Measurements from ENCODE around the gene CNIH3.
A peak's percentile ranks its signal among the peaks of the same experiment; 100 is the strongest.
"Not testable (repeated sequence)": the region's sequence is repeated elsewhere in the genome, so short reads cannot be mapped to it uniquely, and the experiment has no call there.

Gene CNIH3

GRCh38 chr1:224644553-224645154 is 28.5 kb downstream of the CNIH3 start:
- DNase-seq = peak; percentile 69

GRCh38 chr1:224647449-224647848 is 31.3 kb downstream of the CNIH3 start:
- no peak for DNase-seq

- no peak for DNase-seq
Observed at GRCh38 chr1:224650290-224650689, 34.2 kb downstream of the CNIH3 start.

- no peak for DNase-seq
Observed at GRCh38 chr1:224651188-224651587, 35.1 kb downstream of the CNIH3 start.

GRCh38 chr1:224656392-224656791 is 40.3 kb downstream of the CNIH3 start:
- no peak for DNase-seq

GRCh38 chr1:224660074-224660473 is 44.0 kb downstream of the CNIH3 start:
- DNase-seq = no peak

GRCh38 chr1:224662870-224663269 is 46.8 kb downstream of the CNIH3 start:
- no peak for DNase-seq

- DNase-seq = no peak
Observed at GRCh38 chr1:224665016-224665415, 48.9 kb downstream of the CNIH3 start.

- no peak for DNase-seq
Observed at GRCh38 chr1:224666078-224666477, 50.0 kb downstream of the CNIH3 start.

GRCh38 chr1:224666913-224667312 is 50.8 kb downstream of the CNIH3 start:
- no peak for DNase-seq

GRCh38 chr1:224668984-224669383 is 52.9 kb downstream of the CNIH3 start:
- DNase-seq = peak; percentile 53

GRCh38 chr1:224669403-224669802 is 53.3 kb downstream of the CNIH3 start:
- DNase-seq = no peak

- DNase-seq = no peak
Observed at GRCh38 chr1:224670506-224670905, 54.4 kb downstream of the CNIH3 start.

GRCh38 chr1:224671076-224671475 is 55.0 kb downstream of the CNIH3 start:
- DNase-seq = no peak

- DNase-seq = no peak
Observed at GRCh38 chr1:224673141-224673540, 57.0 kb downstream of the CNIH3 start.

- DNase-seq = no peak
Observed at GRCh38 chr1:224675590-224675989, 59.5 kb downstream of the CNIH3 start.

- no peak for DNase-seq
Observed at GRCh38 chr1:224676551-224676950, 60.4 kb downstream of the CNIH3 start.

- no peak for DNase-seq
Observed at GRCh38 chr1:224678168-224678567, 62.1 kb downstream of the CNIH3 start.

GRCh38 chr1:224679606-224680005 is 63.5 kb downstream of the CNIH3 start:
- no peak for DNase-seq

- no peak for DNase-seq
Observed at GRCh38 chr1:224681816-224682215, 65.7 kb downstream of the CNIH3 start.

GRCh38 chr1:224683936-224684335 is 67.8 kb downstream of the CNIH3 start:
- DNase-seq = no peak

- DNase-seq = no peak
Observed at GRCh38 chr1:224684979-224685425, 68.9 kb downstream of the CNIH3 start.

GRCh38 chr1:224686140-224686539 is 70.0 kb downstream of the CNIH3 start:
- DNase-seq = not testable (repeated sequence)

GRCh38 chr1:224687465-224687864 is 71.3 kb downstream of the CNIH3 start:
- no peak for DNase-seq

- DNase-seq = no peak
Observed at GRCh38 chr1:224689374-224689773, 73.3 kb downstream of the CNIH3 start.

All from RPMI8226 (cell line).